Pancreas (tissue), 10 donors: Measurements from ENCODE around the gene EMP1. TPM values are rescaled to one million over a fixed set of nuclear protein-coding genes. Genes with fewer than 3 reads are reported as not detected.
A peak's percentile ranks its signal among the peaks of the same experiment; 100 is the strongest.
"Not testable (repeated sequence)": the region's sequence is repeated elsewhere in the genome, so short reads cannot be mapped to it uniquely, and the experiment has no call there.

ENCODE experiments used
- ATAC-seq, 4 donors: fragments of 200-7000 bp; cut with Tn5 transposase; one replicate each; pipeline versions ENCODE4 v1.8.0 to v1.9.1; 2020; ENCODE audit warnings: mild to moderate bottlenecking in 4 of 4, moderate library complexity in 4 of 4
- DNase-seq, 6 donors: peaks; one replicate each; pipeline ENCODE4 v3.0.0-alpha.2; 2020
- FAIRE-seq: peaks from 2 replicates; lab custom pipeline; 2012; peaks lifted over from hg19 to GRCh38; lab: Jason Lieb, UNC
- H3K27ac ChIP-seq, 4 donors: fragments of 200-600 bp; sonication (generic); 1 replicate in 3 of 4; 2 replicates in 1 of 4; pipeline versions ENCODE4 v1.5.0 to v1.8.0; 2020
- H3K27me3 ChIP-seq, 4 donors: fragments of 200-600 bp; one replicate each; pipeline ENCODE4 v1.8.0; 2021
- H3K36me3 ChIP-seq, 3 donors: fragments of 200-600 bp; sonication (generic) in 1 of 3; one replicate each; pipeline versions ENCODE4 v1.5.0 to v1.8.0; 2020 to 2021
- H3K4me1 ChIP-seq, 3 donors: fragments of 200-600 bp; one replicate each; pipeline ENCODE4 v1.8.0; 2021
- H3K4me3 ChIP-seq, 4 donors: fragments of 200-600 bp; sonication (generic) in 2 of 4; one replicate each; pipeline versions ENCODE4 v1.5.0 to v1.8.0; 2020 to 2021
- H3K9me3 ChIP-seq, 4 donors: fragments of 200-600 bp; one replicate each; pipeline ENCODE4 v1.8.0; 2021
- CTCF ChIP-seq, 4 donors: fragments of 200-600 bp; sonication (generic) in 3 of 4; IDR thresholded peaks; one replicate each; pipeline versions ENCODE4 v1.5.0 to v1.8.0; 2021; ENCODE audit warnings: antibody characterized with exemption in 4 of 4
- WGBS, 2 donors: extraction: QIAGEN DNeasy Blood & Tissue Kit; methylation state at CpG; one replicate each; pipeline ENCODE4 v1.1.7; 2013; 5-methylcytosine and 5-hydroxymethylcytosine counted together
- intact Hi-C, 3 donors: fragments of 100-400 bp; cut with DNase I; formaldehyde crosslinking; loops; one replicate each; pipeline versions ENCODE4 v1.11.1 to v1.14.2; 2022
- polyA plus RNA-seq, 2 donors: library from polyadenylated mRNA; stranded (reverse); fragments of 200-250 nt; gene quantifications; one replicate each; pipeline ENCODE4 v1.2.3, GENCODE V29; 2013
- total RNA-seq, 6 donors: library from RNA; stranded (reverse); fragmentation: NEBNext Ultra II Directional in 4 of 6; extraction: Animal tissue kit (Norgen Biotek cat#: 25700) in 4 of 6; gene quantifications; one replicate each; pipeline versions ENCODE4 v1.2.1 to v1.2.4, GENCODE V29; 2021 to 2023
- donor health status: healthy with polysubstance abuse.
- donor health status: DM: no; HTN: no; CAD: no; lungs with moderate emphysema.
- donor health status: DM: no; HTN: no; CAD: no.
- donor health status: control.
- donor health status: control.
- donor health status: Bipolar disorder and iron deficiency.
- donor health status: DM: yes; HTN: yes; CAD: no.
- donor health status: DM: no; HTN: no; CAD: no.
- donor health status: DM: no; HTN: no; CAD: no.
- donor health status: DM: yes; HTN: yes; CAD: no.

The EMP1 gene
- total and polyA plus RNA-seq, 8 donors = 5.8 to 43.4 (median 18.7) TPM

DNA sequence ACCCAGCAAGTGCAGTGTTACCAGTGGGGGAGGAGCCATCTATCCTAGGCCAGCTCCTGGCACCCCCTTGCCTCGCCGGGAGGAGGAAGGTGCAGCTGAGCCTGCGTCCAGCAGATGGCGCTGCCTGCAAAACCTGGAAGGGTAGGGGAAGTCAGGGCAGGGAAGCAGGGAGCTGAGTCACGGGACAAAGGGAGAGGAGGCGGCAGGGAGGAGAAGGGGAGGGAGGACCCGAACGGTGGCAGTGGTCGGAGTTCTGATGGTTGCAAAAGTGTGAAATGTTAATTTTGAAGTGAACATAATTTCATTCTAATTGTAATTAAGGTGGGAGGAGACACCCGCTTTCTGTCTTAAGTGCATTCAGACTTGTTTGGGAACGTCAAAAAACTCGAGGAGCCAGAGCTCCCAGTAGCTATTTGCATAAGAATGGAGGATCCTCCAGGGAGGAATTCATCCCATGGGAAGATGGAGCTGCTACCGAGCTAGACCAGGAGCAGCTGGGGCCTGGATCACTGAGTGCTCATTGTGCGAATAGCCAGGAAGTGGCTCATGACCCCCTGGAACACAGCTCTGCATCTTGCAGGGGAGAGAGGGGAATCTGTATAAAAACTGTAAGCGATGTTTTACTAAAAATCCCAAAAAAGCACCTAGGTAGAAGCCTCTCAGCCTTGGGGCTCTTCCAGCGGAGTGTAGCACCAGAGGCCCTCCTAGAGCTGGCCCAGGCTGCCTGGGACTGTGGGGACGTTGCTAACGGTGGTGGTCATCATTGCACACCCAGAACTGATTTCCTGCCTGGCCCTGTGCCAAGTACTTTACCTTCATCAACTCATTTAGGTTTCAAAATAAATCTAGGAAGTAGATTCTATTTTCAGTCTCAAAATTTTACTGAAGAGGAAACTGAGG lies 59.5 kb downstream of the EMP1 start:
- Histone ChIP-seq H3K36me3 (no peaks in the 10 kb centered on the region), H3K4me3 (peak overlapping the region in 2 of 4 donors; percentile 5 to 27), H3K9me3 (no peaks in the 10 kb centered on the region), H3K27me3 (no peaks in the 10 kb centered on the region), H3K27ac (no peak overlapping the region), H3K4me1 (no peaks in the 10 kb centered on the region)
- FAIRE-seq (peak; percentile 80), ATAC-seq (peak; percentile 99 to 100 (median 100)), DNase-seq (peak; percentile 86 to 94 (median 92))
- TF ChIP-seq CTCF (IDR thresholded peaks at IDR 0.05) = peak; percentile 72 to 94 (median 94)
- intact Hi-C loops = no loop called here
- WGBS, 2 donors = 26% methylated on average over 18 of the region's 18 CpGs

- ATAC-seq = no peak
- Histone ChIP-seq H3K27me3 (no peaks in the 10 kb centered on the region), H3K4me3 (no peak overlapping the region), H3K36me3 (no peaks in the 10 kb centered on the region), H3K27ac (no peak overlapping the region), H3K4me1 (no peaks in the 10 kb centered on the region), H3K9me3 (no peaks in the 10 kb centered on the region)
- 91 to 94% methylated on average over 4 of the region's 4 CpGs for WGBS, 2 donors
- no peak for FAIRE-seq
- intact Hi-C loops = no loop called here
- no peak for TF ChIP-seq CTCF (IDR thresholded peaks at IDR 0.05)
- no peak for DNase-seq
These were observed 60.1 kb downstream of the EMP1 start for GRCh38 chr12:13256692-13257045.

DNA sequence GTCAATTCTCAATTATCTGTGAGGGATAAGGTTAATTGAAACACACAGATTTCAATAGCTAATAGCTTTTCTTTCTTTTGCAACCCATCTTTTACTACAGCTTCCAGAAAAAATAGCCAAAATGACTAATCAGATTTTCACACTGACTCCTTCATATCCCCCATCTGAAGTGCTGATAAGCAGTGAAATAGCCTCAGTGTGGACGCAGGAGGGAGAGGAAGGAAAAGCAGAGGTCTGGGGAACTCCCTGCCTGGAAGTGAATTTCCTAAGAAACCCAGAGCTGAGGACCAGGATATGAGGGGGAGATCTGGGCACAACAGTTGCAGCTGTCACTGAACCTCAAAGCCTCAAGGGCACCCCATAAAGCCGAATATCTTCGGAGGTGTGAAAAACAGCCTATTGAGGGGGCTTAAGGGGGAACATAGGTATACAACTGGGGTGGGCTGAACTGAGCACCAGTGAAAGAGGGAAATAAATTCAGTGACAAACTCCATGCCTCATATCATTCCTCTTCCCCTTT lies 60.9 kb downstream of the EMP1 start:
- FAIRE-seq (no peak), ATAC-seq (no peak), DNase-seq (no peak)
- intact Hi-C loops = no loop called here
- no peak for TF ChIP-seq CTCF (IDR thresholded peaks at IDR 0.05)
- Histone ChIP-seq H3K27ac (no peak overlapping the region), H3K4me1 (no peaks in the 10 kb centered on the region), H3K27me3 (no peaks in the 10 kb centered on the region), H3K9me3 (no peaks in the 10 kb centered on the region), H3K36me3 (no peaks in the 10 kb centered on the region), H3K4me3 (no peak overlapping the region)
- WGBS, 2 donors = 55 to 56% methylated on average over 3 of the region's 3 CpGs

GRCh38 chr12:13258197-13258596 lies 61.7 kb downstream of the EMP1 start:
- Histone ChIP-seq H3K27ac (no peak overlapping the region), H3K9me3 (no peaks in the 10 kb centered on the region), H3K4me3 (no peak overlapping the region), H3K27me3 (no peaks in the 10 kb centered on the region), H3K36me3 (no peaks in the 10 kb centered on the region), H3K4me1 (no peaks in the 10 kb centered on the region)
- FAIRE-seq = no peak
- intact Hi-C loops = no loop called here
- no peak for ATAC-seq
- WGBS, 2 donors = 76 to 77% methylated on average over 3 of the region's 3 CpGs
- no peak for TF ChIP-seq CTCF (IDR thresholded peaks at IDR 0.05)
- no peak for DNase-seq

DNA sequence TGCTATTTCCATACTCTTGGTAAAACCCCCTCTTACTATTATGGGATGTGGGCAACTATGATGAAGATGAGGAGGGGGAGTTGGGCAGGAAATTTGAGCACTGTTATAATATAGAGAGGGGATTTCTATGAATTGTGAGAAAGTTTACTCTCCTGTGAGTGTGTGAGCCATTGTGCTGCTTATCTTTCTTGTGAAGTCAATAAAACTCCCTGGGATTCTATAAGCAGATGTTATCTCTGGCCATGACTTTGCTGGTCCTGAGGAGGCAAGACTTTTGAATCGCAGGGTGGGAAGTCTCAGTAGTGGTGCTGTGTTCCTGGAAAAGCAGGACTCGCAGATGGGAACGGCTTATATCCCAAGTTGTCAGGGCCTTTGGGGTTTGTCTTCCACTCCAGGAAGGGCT lies 62.2 kb downstream of the EMP1 start:
- ATAC-seq = no peak
- 54 to 57% methylated on average over 3 of the region's 3 CpGs for WGBS, 2 donors
- no peaks in the 10 kb centered on the region for H3K36me3 ChIP-seq
- no peak overlapping the region for H3K27ac ChIP-seq
- DNase-seq = no peak
- no peak overlapping the region for H3K4me3 ChIP-seq
- intact Hi-C loops = no loop called here
- TF ChIP-seq CTCF (IDR thresholded peaks at IDR 0.05) = no peak
- no peaks in the 10 kb centered on the region for H3K27me3 ChIP-seq
- H3K4me1 ChIP-seq = no peaks in the 10 kb centered on the region
- no peak for FAIRE-seq
- H3K9me3 ChIP-seq = no peaks in the 10 kb centered on the region

GRCh38 chr12:13259625-13260024 lies 63.1 kb downstream of the EMP1 start:
- intact Hi-C loops = not testable (repeated sequence)

GRCh38 chr12:13267826-13268225 lies 71.3 kb downstream of the EMP1 start:
- H3K9me3 ChIP-seq, ATAC-seq, H3K4me3 ChIP-seq, H3K4me1 ChIP-seq, H3K36me3 ChIP-seq, H3K27me3 ChIP-seq, H3K27ac ChIP-seq, intact Hi-C loops, DNase-seq, FAIRE-seq: not testable (repeated sequence)
- WGBS, 2 donors = 64 to 78% methylated on average over 3 of the region's 3 CpGs

More at GRCh38 chr12:13259625-13260024, 63.1 kb downstream of the EMP1 start:
- not testable (repeated sequence) for H3K4me1 ChIP-seq, FAIRE-seq, H3K4me3 ChIP-seq, H3K27me3 ChIP-seq, H3K36me3 ChIP-seq, DNase-seq, H3K9me3 ChIP-seq, ATAC-seq, H3K27ac ChIP-seq
- 92% methylated on average over 5 to 7 of the region's 7 CpGs for WGBS, 2 donors
